CD4-positive, alpha-beta T cell treated with Interleukin-15 for 1 hour (primary cell): ENCODE measurements around the gene ARRDC1.
"Not testable (repeated sequence)": the region's sequence is repeated elsewhere in the genome, so short reads cannot be mapped to it uniquely, and the experiment has no call there.

ENCODE experiments used
- DNase-seq: peaks from one replicate; pipeline ENCODE4 v3.0.0-alpha.2; 2020

The ARRDC1 gene

GRCh38 chr9:137613738-137614523, 8.4 kb downstream of the ARRDC1 start:
- no peak for DNase-seq

- DNase-seq = no peak
Measured at GRCh38 chr9:137614631-137615386, 9.3 kb downstream of the ARRDC1 start.

DNA sequence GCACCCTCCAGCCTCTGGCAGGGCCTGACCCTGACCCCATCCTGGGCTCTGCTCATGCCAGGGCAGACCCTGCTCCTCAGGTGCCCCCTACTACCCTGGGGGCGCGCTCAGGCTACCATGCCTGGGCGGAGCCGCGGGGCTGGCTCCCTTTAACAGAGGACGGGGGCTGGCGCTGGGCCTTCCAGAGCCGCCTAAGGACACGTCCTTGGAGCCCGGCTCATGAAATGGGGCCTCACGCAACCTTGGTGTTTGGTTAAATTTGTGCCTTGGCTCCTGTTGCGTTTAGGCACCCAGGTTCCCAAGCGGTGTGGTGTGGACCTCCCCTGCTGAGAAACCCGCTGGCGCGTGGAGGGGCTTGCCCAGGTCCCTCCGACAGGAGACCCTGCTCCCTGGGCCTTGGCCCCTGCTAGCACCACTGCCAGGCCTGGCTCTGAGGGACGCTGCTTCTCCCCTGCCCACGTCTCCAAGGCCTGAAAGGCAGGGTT, 9.9 kb downstream of the ARRDC1 start:
- no peak for DNase-seq

GRCh38 chr9:137618105-137619067, 12.9 kb downstream of the ARRDC1 start, which contains the start of gene EHMT1:
TSS of gene EHMT1 (plus strand) at chr9:137619005. CDS start at chr9:137619029, 24 bp downstream.
- DNase-seq = peak; percentile 87

DNA sequence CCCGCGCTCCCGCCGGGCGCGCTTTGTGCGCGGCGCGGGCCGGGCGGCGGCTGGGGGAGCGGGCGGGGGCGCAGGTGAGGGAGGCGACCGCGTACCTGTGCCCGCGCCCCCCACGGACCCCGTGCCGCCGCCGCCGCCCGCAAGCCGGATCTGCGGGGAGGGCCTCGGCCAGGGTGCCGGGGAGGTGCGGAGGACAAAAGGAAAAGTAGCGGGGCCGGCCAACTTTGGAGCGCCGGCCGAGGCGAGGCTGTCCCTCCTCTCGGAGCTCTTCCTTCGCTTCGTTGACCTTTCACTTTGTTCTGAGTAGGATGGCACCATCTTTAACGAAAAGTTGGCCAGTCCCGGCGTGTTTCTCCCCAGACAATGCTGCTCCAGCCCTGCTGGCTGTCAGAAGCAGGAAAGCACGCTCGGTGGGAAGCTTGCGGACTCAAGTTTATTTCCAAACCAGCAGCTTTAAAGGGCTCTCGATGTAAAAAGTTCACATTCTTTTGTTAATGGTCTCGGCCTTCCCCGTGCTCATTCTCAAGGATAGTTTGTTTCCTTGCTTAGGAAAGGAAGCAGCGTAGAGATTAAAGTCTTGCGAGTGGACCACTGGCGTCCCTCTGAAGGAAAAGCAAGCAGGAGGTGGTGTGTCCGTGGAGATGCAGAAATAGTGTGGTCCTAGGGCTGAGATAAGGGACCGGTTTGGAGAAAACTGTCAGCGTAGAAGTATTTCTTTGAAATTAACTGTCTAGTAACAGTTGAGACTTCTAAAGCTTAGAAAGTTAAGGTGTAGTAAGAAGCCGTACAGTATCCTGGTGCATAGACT, 14.0 kb downstream of the ARRDC1 start:
- DNase-seq = no peak

- DNase-seq = no peak
Measured at GRCh38 chr9:137620048-137620405, 14.5 kb downstream of the ARRDC1 start.

DNA sequence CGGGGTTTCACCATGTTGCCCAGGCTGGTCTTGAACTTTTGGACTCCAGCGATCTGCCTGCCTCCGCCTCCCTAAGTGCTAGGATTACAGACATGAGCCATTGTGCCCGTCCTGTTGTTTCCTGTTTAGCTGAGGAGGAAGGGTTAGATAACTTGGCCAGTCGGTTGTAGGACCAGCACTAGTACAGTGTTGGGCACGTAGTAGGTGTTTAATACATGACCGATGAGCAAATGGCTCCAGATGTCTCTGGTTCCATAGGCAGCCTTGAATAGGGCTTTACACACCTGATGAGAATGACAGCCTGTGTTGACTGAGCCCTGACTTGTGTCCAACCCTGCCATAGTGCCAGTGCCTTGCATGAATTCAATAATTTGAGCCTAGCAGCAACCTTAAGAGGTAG, 15.1 kb downstream of the ARRDC1 start:
- DNase-seq = no peak

- DNase-seq = no peak
Measured at GRCh38 chr9:137621131-137621757, 15.8 kb downstream of the ARRDC1 start.

- DNase-seq = not testable (repeated sequence)
Measured at GRCh38 chr9:137622211-137622610, 16.7 kb downstream of the ARRDC1 start.

DNA sequence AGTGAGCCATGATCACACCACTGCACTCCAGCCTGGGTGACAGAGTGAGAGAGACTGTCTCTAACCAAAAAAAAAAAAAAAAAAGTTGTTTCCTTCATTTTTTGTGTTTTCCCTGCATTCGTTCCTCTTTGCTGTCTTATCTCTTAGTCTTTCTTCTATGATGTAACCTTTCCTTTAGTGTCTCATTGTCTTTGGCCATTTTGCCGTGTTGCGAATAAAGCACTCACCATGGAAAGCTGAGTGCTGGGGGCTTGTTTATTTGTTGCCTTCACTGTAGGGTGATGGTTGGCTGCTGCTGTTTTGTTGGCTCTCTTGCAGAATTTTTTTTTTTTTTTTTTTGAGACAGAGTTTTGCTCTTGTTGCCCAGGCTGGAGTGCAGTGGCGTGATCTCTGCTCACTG, 21.0 kb downstream of the ARRDC1 start:
- no peak for DNase-seq

- DNase-seq = peak; percentile 2
Measured at GRCh38 chr9:137627406-137627805, 21.9 kb downstream of the ARRDC1 start.

GRCh38 chr9:137630126-137630525, 24.6 kb downstream of the ARRDC1 start:
- DNase-seq = no peak

- no peak for DNase-seq
Measured at GRCh38 chr9:137630679-137631078, 25.2 kb downstream of the ARRDC1 start.

DNA sequence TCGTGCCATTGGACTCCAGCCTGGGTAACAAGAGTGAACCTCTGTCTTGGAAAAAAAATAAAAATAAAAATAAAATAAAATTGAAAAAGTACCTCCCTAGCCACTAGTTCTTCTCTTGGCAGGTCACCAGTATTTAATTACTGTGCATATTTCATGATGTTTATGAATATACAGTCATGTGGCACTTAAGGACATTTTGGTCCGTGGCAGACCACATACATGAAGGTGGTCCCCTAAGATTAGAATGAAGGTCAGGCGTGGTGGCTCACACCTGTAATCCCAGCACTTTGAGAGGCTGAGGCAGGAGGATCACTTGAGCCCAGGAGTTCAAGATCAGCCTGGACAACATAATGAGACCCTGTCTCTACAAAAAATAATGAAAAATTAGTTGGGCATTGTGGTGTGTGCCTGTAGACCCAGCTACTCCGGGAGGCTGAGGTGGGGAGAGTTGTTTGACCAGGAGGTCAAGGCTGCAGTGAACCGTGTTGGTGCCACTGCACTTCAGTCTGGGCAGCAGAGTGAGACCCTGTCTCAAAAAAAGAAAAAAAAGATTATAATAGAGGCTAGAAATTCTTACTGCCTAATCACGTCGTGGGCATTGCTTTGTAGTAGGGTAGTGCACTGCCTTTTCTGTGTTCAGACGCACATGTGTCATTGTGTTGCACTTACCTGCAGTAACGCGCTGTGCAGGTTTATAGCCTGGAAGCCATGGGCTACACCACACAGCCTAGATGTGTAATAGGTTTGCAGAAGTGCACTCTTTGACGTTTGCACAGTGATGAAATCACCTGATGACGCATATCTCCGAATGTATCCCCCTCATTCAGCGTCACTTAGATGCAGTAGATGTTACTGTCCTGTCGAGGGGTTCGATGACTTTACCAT, 26.1 kb downstream of the ARRDC1 start:
- no peak for DNase-seq

- DNase-seq = no peak
Measured at GRCh38 chr9:137632230-137633161, 27.0 kb downstream of the ARRDC1 start.

DNA sequence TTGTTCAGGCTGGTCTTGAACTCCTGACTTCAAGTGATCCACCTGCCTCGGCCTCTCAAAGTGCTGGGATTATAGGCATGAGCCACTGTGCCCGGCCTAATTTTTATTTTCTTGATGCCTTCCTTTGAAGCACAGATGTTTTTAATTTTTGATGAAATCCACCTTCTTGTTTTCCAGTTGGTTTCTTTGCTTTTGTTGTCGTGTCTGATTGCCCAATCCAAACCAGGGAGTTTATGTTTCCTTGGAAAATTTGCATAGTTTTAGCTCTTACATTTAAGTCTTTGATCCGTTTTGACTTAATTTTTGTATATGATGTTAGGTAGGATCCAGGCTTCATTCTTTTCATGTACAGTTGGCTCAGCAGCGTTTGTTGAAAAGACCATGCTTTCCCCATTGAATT, 28.5 kb downstream of the ARRDC1 start:
- no peak for DNase-seq

DNA sequence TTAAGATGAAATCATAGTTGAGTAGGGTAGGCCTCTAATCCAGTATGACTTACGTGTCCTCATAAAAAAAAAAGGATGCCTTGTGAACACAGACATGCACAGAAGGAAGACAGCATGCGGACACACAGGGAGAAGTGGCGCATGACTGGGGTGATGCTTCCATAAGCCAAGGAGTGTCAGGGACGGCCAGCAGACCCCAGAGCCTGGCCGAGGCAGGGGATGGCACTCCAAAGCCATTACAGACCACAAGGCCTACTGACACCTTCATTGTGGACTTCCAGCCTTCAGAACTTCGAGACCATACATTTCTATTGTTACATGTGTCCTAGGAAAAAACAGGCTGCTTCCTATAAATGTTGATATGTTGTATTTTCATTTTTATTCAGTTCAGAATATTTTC, 33.2 kb downstream of the ARRDC1 start:
- DNase-seq = no peak

- no peak for DNase-seq
Measured at GRCh38 chr9:137639303-137640051, 34.0 kb downstream of the ARRDC1 start.

DNA sequence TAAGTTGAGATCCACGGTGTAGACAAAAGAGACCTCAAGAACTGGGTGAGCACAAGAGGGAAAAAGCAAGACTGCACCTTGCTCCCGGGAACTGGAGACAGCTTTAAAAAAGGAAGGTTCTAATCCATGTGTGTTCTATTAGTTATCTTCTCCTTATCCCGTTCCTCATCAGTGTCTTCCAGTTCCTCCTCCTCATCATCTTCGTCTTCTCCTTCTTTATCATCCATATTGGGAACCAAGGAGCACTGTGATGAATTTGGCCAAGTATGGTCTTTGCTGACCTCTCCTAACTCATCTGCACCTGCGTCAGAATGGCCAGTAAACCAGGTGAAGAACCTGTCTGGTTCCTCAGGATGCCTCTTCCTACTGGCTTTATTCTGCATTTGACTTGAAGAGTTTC, 35.4 kb downstream of the ARRDC1 start:
- DNase-seq = no peak
